ENCODE data around the gene MBD3L2. TPM values are rescaled to one million over a fixed set of nuclear protein-coding genes. Genes with fewer than 3 reads are reported as not detected.

The MBD3L2 gene
- total RNA-seq, 1 donor from 2014 or later = not detected

- ATAC-seq (no peak), DNase-seq (no peak)
- intact Hi-C loops (cut with micrococcal nuclease) = no loop called here
Measured at GRCh38 chr19:7099597-7099921, 50.4 kb downstream of the MBD3L2 start.

Other genes with a start within 250 kb of the MBD3L2 start
- gene ADGRE1, start 161.7 kb upstream of the MBD3L2 start, total RNA-seq = 0.30 TPM
- gene MBD3L2B, start 27.9 kb upstream of the MBD3L2 start, total RNA-seq = not detected
- not detected for gene MBD3L5, start 18.7 kb upstream of the MBD3L2 start, total RNA-seq
- not detected for gene MBD3L4, start 9.1 kb upstream of the MBD3L2 start, total RNA-seq
- not detected for gene MBD3L3, start 9.4 kb downstream of the MBD3L2 start, total RNA-seq
- 3.2 TPM for gene ZNF557, start 20.4 kb downstream of the MBD3L2 start, total RNA-seq
- gene INSR, start 245.1 kb downstream of the MBD3L2 start, total RNA-seq = 62.6 TPM

Data from left ventricle myocardium superior (tissue), 1 donor.